GM12891 (cell line): ENCODE data around the gene RSBN1L.

Experiments used
- POLR2A ChIP-seq: IDR thresholded peaks from 2 replicates; pipeline ENCODE4 v1.6.1; 2011; ENCODE audit warnings: low read depth, low read length, control low read depth
- POLR2AphosphoS5 ChIP-seq: IDR thresholded peaks from 2 replicates; pipeline ENCODE4 v1.6.1; 2011; ENCODE audit warnings: low read depth, low read length, control low read depth
- POU2F2 ChIP-seq: IDR thresholded peaks from 2 replicates; pipeline ENCODE4 v1.6.1; 2011; ENCODE audit warnings: low read depth, mild to moderate bottlenecking, control low read depth, low read length, moderate library complexity
- TAF1 ChIP-seq: IDR thresholded peaks from 2 replicates; pipeline ENCODE4 v1.6.1; 2011; ENCODE audit warnings: low read depth, low read length, control low read depth

GRCh38 chr7:77727936-77728701 lies 31.9 kb downstream of the RSBN1L start:
- TF ChIP-seq POLR2AphosphoS5 (no peak), POLR2A (no peak), TAF1 (no peak), POU2F2 (no peak)
